HEK293 (cell line): Measurements from ENCODE around the gene SMIM24.

Source experiments
- CTCF ChIA-PET: fragments of 350-600 bp; formaldehyde crosslinking; extraction: SDS; loops from one replicate; lab custom pipeline; 2021; ENCODE audit warnings: antibody characterized with exemption; lab: Yijun Ruan, JAX
- POLR2A ChIA-PET: fragments of 300-600 bp; formaldehyde crosslinking; extraction: SDS; loops from one replicate; lab custom pipeline; 2020; ENCODE audit warnings: antibody characterized with exemption, inconsistent platforms; lab: Yijun Ruan, JAX
- H3K27ac ChIP-seq: fragments of 200-500 bp; sonication (Bioruptor generic); 2 replicates; pipeline ENCODE4 v1.5.1; 2014; ENCODE audit warnings: low read depth, low read length, control low read depth, inconsistent platforms; ENCODE audit errors: extremely low read depth
- H3K36me3 ChIP-seq, 2 experiments: fragments of 200-500 bp in 1 of 2; sonication (Bioruptor generic) in 1 of 2; 1 replicate in 1 of 2; 2 replicates in 1 of 2; pipeline ENCODE4 v1.5.1; 2014 to 2017; ENCODE audit warnings: inconsistent platforms in 2 of 2, low read length in 2 of 2; ENCODE audit not compliant: control insufficient read depth in 2 of 2, insufficient read depth in 1 of 2
- H3K4me1 ChIP-seq: fragments of 200-500 bp; sonication (Bioruptor generic); 2 replicates; pipeline ENCODE4 v1.5.1; 2014; ENCODE audit warnings: mild to moderate bottlenecking, low read length, inconsistent platforms; ENCODE audit not compliant: control insufficient read depth, insufficient read depth
- H3K4me3 ChIP-seq: 2 replicates; pipeline ENCODE4 v1.5.1; 2011; ENCODE audit warnings: low read depth, mild to moderate bottlenecking, control low read depth, low read length, moderate library complexity
- H3K9me3 ChIP-seq: fragments of 200-500 bp; sonication (Bioruptor generic); 2 replicates; pipeline ENCODE4 v1.5.1; 2014; ENCODE audit warnings: low read depth, low read length, inconsistent platforms; ENCODE audit not compliant: control insufficient read depth, insufficient read depth
- EGR2 ChIP-seq: fragments of 450-650 bp; formaldehyde crosslinking; IDR thresholded peaks from 2 replicates; pipeline ENCODE4 v1.5.1; 2016; ENCODE audit warnings: low read depth, missing biosample characterization, missing genetic modification characterization
- HOXA7 ChIP-seq: sonication (generic); formaldehyde crosslinking; IDR thresholded peaks from 2 replicates; pipeline ENCODE4 v1.8.1; 2022; ENCODE audit warnings: missing genetic modification reagents, borderline replicate concordance
- HOXD13 ChIP-seq: sonication (generic); formaldehyde crosslinking; IDR thresholded peaks from 2 replicates; pipeline ENCODE4 v1.8.0; 2022; ENCODE audit warnings: missing genetic modification reagents, borderline replicate concordance
- IKZF3 ChIP-seq: fragments of 450-650 bp; IDR thresholded peaks from 2 replicates; pipeline ENCODE4 v1.5.0; 2018; ENCODE audit warnings: missing biosample characterization, mild to moderate bottlenecking, missing genetic modification characterization, moderate library complexity
- SALL2 ChIP-seq: fragments of 450-650 bp; formaldehyde crosslinking; IDR thresholded peaks from 2 replicates; pipeline ENCODE4 v1.5.0; 2017; ENCODE audit warnings: missing biosample characterization, mild to moderate bottlenecking, missing genetic modification characterization, borderline replicate concordance
- TCF7L2 ChIP-seq: IDR thresholded peaks from 2 replicates; pipeline ENCODE4 v1.6.1; 2011; ENCODE audit warnings: low read depth, mild to moderate bottlenecking, inconsistent platforms, low read length, moderate library complexity, borderline replicate concordance
- TSHZ1 ChIP-seq: fragments of 450-650 bp; formaldehyde crosslinking; IDR thresholded peaks from 2 replicates; pipeline ENCODE4 v1.5.1; 2016; ENCODE audit warnings: missing biosample characterization, missing genetic modification characterization, borderline replicate concordance
- WT1 ChIP-seq: fragments of 450-650 bp; formaldehyde crosslinking; IDR thresholded peaks from 2 replicates; pipeline ENCODE4 v1.5.1; 2016; ENCODE audit warnings: missing biosample characterization, missing genetic modification characterization
- ZEB2 ChIP-seq: fragments of 450-650 bp; formaldehyde crosslinking; IDR thresholded peaks from 2 replicates; pipeline ENCODE4 v1.5.1; 2016; ENCODE audit warnings: missing biosample characterization, missing genetic modification characterization
- ZFP41 ChIP-seq: fragments of 450-650 bp; formaldehyde crosslinking; IDR thresholded peaks from 2 replicates; pipeline ENCODE4 v1.5.1; 2016; ENCODE audit warnings: missing biosample characterization, missing genetic modification characterization, borderline replicate concordance
- ZNF16 ChIP-seq: fragments of 450-650 bp; formaldehyde crosslinking; IDR thresholded peaks from 2 replicates; pipeline ENCODE4 v1.5.1; 2016; ENCODE audit warnings: low read depth, missing biosample characterization, missing genetic modification characterization
- ZNF2 ChIP-seq: fragments of 450-650 bp; formaldehyde crosslinking; IDR thresholded peaks from 2 replicates; pipeline ENCODE4 v1.5.1; 2016; ENCODE audit warnings: missing biosample characterization, missing genetic modification characterization
- ZNF311 ChIP-seq: fragments of 450-650 bp; formaldehyde crosslinking; IDR thresholded peaks from 2 replicates; pipeline ENCODE4 v1.5.1; 2017; ENCODE audit warnings: missing biosample characterization, missing genetic modification characterization, borderline replicate concordance
- ZNF366 ChIP-seq: fragments of 450-650 bp; formaldehyde crosslinking; conservative IDR thresholded peaks from 2 replicates; pipeline ENCODE4 v1.5.1; 2016; ENCODE audit warnings: missing biosample characterization, missing genetic modification characterization
- ZNF426 ChIP-seq: fragments of 450-650 bp; formaldehyde crosslinking; IDR thresholded peaks from 2 replicates; pipeline ENCODE4 v1.5.1; 2017; ENCODE audit warnings: missing biosample characterization, missing genetic modification characterization, mild to moderate bottlenecking, inconsistent platforms, moderate library complexity
- ZNF449 ChIP-seq: fragments of 450-650 bp; formaldehyde crosslinking; IDR thresholded peaks from 2 replicates; pipeline ENCODE4 v1.5.1; 2017; ENCODE audit warnings: missing biosample characterization, mild to moderate bottlenecking, missing genetic modification characterization, moderate library complexity
- ZNF514 ChIP-seq: fragments of 450-650 bp; formaldehyde crosslinking; IDR thresholded peaks from 2 replicates; pipeline ENCODE4 v1.5.1; 2016; ENCODE audit warnings: missing biosample characterization, missing genetic modification characterization
- ZNF777 ChIP-seq: fragments of 450-650 bp; formaldehyde crosslinking; IDR thresholded peaks from 2 replicates; pipeline ENCODE4 v1.5.1; 2017; ENCODE audit warnings: missing biosample characterization, missing genetic modification characterization, borderline replicate concordance
- ZNF791 ChIP-seq: fragments of 450-650 bp; formaldehyde crosslinking; IDR thresholded peaks from 2 replicates; pipeline ENCODE4 v1.5.1; 2016; ENCODE audit warnings: missing biosample characterization, missing genetic modification characterization
- ZNF843 ChIP-seq: fragments of 450-650 bp; formaldehyde crosslinking; IDR thresholded peaks from 2 replicates; pipeline ENCODE4 v1.5.1; 2016; ENCODE audit warnings: missing biosample characterization, missing genetic modification characterization
- ZXDB ChIP-seq: fragments of 450-650 bp; formaldehyde crosslinking; IDR thresholded peaks from 2 replicates; pipeline ENCODE4 v1.5.1; 2016; ENCODE audit warnings: missing biosample characterization, missing genetic modification characterization
- TF ChIP-seq, protein P1 (sequence below): fragments of 450-650 bp; formaldehyde crosslinking; IDR thresholded peaks from 2 replicates; pipeline ENCODE4 v1.5.1; 2016; ENCODE audit warnings: missing biosample characterization, missing genetic modification characterization
- TF ChIP-seq, protein P2 (sequence below): fragments of 450-650 bp; formaldehyde crosslinking; IDR thresholded peaks from 2 replicates; pipeline ENCODE4 v1.5.0; 2017; ENCODE audit warnings: missing biosample characterization, missing genetic modification characterization, borderline replicate concordance
- TF ChIP-seq, protein P3 (sequence below): fragments of 450-650 bp; formaldehyde crosslinking; optimal IDR thresholded peaks from 2 replicates; pipeline ENCODE3; 2016; ENCODE audit warnings: missing biosample characterization, mild to moderate bottlenecking, missing genetic modification characterization

SMIM24 gene

GRCh38 chr19:3506384-3507340, 26.3 kb upstream of the SMIM24 start (continued):
- TF ChIP-seq, protein P1, sequence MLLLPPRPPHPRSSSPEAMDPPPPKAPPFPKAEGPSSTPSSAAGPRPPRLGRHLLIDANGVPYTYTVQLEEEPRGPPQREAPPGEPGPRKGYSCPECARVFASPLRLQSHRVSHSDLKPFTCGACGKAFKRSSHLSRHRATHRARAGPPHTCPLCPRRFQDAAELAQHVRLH (tag by site-specific recombination) = no peak
- TF ChIP-seq ZNF843 (tag by site-specific recombination) (no peak), HOXD13 (CRISPR knock-in tag) (no peak), ZNF16 (tag by site-specific recombination) (no peak), TCF7L2 (no peak), ZXDB (tag by site-specific recombination) (no peak; the same call in 1 of the 2 replicates), ZNF311 (tag by site-specific recombination) (no peak), ZNF777 (tag by site-specific recombination) (no peak)

- CTCF ChIA-PET = interaction anchor here (0.6 to 0.8 kb wide), 2 partner anchors 14 to 33 kb away, joined by 3 to 5 read pairs; no protein-coding TSS in a partner anchor
- H3K36me3 ChIP-seq = peaks cover 10 to 26% of the 10 kb centered on the region in 2 experiments; a peak in 2 of 3 replicates
- H3K9me3 ChIP-seq = no peaks in the 10 kb centered on the region
- peak within 1 kb of the TSS; percentile 93 for H3K27ac ChIP-seq
- peaks cover 2% of the 10 kb centered on the region; the same call in 1 of the 2 replicates for H3K4me1 ChIP-seq
- peak within 1 kb of the TSS; percentile 88 for H3K4me3 ChIP-seq
- POLR2A ChIA-PET = no interaction called here
- TF ChIP-seq ZNF791 (tag by site-specific recombination) (no peak), SALL2 (tag by site-specific recombination) (no peak), ZNF311 (tag by site-specific recombination) (no peak), HOXA7 (no peak), ZNF366 (tag by site-specific recombination) (no peak), TSHZ1 (tag by site-specific recombination) (0 out of 2 replicates have a peak, but pooled peaks have one; percentile 7), ZNF514 (tag by site-specific recombination) (no peak), ZNF426 (no peak), ZFP41 (no peak), ZNF449 (tag by site-specific recombination) (no peak), WT1 (no peak), IKZF3 (tag by site-specific recombination) (no peak), HOXD13 (CRISPR knock-in tag) (no peak), ZNF2 (tag by site-specific recombination) (peak; percentile 81), ZEB2 (peak; percentile 74), EGR2 (tag by site-specific recombination) (no peak)
- TF ChIP-seq, protein P2, sequence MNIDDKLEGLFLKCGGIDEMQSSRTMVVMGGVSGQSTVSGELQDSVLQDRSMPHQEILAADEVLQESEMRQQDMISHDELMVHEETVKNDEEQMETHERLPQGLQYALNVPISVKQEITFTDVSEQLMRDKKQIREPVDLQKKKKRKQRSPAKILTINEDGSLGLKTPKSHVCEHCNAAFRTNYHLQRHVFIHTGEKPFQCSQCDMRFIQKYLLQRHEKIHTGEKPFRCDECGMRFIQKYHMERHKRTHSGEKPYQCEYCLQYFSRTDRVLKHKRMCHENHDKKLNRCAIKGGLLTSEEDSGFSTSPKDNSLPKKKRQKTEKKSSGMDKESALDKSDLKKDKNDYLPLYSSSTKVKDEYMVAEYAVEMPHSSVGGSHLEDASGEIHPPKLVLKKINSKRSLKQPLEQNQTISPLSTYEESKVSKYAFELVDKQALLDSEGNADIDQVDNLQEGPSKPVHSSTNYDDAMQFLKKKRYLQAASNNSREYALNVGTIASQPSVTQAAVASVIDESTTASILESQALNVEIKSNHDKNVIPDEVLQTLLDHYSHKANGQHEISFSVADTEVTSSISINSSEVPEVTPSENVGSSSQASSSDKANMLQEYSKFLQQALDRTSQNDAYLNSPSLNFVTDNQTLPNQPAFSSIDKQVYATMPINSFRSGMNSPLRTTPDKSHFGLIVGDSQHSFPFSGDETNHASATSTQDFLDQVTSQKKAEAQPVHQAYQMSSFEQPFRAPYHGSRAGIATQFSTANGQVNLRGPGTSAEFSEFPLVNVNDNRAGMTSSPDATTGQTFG = no peak
- TF ChIP-seq, protein P3, sequence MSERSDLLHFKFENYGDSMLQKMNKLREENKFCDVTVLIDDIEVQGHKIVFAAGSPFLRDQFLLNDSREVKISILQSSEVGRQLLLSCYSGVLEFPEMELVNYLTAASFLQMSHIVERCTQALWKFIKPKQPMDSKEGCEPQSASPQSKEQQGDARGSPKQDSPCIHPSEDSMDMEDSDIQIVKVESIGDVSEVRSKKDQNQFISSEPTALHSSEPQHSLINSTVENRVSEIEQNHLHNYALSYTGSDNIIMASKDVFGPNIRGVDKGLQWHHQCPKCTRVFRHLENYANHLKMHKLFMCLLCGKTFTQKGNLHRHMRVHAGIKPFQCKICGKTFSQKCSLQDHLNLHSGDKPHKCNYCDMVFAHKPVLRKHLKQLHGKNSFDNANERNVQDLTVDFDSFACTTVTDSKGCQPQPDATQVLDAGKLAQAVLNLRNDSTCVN (tag by site-specific recombination) = peak; percentile 66
These were observed 25.5 kb upstream of the SMIM24 start, which contains the start of gene FZR1 for GRCh38 chr19:3505598-3506383. Gene FZR1 (plus strand): TSS chr19:3506311. CDS start chr19:3522990, 16,679 bp downstream.
